GM21381 (cell line): ENCODE results near the gene XKRX.

Experiments
- ATAC-seq: cut with Tn5 transposase; IDR thresholded peaks from one replicate; pipeline ENCODE4 v1.9.1; 2021; ENCODE audit warnings: mild to moderate bottlenecking, moderate library complexity; ENCODE audit not compliant: unreplicated experiment

The XKRX gene

DNA sequence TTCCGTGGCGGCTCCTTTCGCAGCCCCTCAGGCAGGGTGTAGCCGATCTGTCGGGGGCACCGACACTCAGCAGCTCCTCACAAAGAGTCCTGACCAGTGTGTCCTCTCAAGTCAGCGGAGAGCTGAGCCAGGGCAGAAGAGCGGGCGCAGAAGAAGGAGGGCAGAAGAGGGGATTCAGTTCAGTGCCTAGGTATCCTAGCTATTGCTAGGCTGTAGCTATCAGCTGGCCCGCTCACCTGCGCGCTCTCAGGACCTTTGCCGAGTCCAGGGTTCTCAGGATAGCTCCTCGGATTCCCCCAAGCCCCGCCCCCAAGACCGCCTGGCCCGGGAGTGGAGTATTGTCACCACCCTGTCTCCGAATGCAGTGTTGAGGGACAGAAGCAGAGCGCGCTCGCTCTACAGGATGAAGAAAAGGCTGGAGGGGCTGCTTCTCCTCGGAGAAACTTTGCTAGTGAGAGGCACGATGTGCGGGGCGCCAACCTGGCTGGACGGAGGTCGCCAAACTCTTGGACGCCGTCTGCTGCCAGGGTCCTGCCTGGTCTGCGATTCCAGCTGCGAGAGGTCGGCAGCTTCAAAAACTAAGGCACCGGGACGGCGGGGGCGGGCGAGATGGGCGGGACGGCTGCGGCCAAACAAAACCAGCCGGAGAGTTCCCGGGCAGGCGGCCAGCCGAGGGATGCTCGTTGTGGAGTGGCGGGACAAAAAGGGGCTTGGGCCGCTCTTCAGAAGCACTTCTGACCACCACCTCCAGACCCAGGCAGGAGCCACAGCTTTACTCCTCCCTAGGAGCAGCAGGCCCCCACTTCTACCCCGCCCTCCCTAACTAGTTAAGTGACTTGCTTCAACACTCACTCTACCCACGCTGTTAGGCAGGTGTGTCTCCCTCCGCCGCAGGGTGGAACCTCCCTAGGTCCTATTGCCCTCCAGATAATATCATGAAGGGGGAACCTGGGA is at the start of gene XKRX:
Gene XKRX, minus strand, starts transcription at position 258 of the 954 bp plus-strand sequence. CDS start 613 bp downstream, outside the sequence.
- ATAC-seq = peak; percentile 59

DNA sequence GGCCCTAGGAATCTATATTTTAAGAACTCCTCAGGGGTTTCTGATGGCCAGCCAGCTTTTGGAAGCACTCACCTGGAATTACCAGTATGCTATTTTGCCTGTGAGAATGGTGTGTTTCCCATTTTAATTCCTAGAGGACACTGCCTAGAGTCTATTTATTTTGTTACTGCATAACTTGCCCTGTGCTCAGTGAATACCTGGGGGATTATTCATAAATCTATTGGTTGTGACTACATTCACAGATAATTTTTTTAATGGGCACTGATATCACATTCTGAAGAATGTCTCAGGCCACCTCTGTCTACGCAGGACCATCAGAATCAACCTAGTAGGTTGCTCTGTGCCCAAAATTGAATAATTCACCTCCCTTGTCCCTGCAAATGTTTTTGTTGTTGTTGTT is 47.5 kb upstream of the XKRX start:
- ATAC-seq = no peak

DNA sequence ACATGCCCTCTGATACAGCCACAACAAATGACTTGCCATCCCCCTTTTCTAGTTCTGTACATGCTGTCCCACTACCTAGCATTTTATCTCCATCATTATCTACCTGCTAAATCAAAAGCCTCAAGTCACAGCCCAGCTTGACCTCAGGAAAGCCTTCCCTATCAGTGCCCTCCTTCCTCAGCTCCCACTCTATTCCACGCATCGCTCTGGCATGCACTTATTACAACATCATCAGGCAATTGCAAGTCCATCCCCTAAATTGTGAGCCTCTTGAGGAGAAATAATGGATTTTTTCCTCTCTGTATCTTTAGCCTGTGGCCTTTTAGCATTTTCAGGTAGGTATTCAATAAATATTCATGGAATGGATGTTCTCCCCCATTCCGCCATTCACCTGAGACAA is 46.5 kb upstream of the XKRX start:
- ATAC-seq = no peak

DNA sequence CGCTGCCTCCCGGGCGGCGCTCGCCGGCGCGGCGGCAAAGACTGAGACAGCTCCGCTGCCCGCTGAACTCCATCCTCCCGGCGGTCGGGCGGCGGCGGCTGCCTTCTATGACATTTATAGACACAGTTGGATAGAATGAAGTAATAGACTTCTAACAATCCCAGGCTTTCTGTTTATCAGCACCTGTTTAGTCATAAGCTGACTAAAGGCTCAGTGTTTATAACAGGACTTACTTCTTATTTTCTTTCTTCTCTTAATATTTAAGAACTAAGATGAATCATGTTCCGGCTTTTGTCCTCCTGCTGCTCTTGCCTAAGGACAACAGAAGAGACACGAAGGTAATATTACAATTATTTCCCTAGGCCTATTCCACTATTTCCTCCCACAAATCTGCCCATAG is 44.7 kb upstream of the XKRX start:
- no peak for ATAC-seq

DNA sequence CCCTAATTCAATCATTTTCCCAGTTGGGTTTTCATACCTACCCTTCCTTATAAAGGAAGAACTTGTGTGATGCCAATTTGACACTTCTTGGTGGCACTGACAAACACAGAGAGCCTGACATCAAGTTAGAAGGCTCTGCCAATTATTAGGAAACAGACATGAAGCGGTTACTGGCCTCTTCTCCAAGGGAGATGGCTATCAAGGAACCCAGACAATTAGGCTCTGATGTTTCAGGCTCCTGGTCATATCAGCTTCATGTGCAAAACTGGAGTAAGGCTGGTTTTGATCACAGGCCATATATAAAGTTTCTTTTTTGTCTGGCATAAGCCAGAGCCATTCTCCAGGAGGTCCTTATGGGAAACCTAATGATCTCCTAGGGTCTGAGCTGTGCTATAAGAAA is 41.2 kb upstream of the XKRX start:
- no peak for ATAC-seq

DNA sequence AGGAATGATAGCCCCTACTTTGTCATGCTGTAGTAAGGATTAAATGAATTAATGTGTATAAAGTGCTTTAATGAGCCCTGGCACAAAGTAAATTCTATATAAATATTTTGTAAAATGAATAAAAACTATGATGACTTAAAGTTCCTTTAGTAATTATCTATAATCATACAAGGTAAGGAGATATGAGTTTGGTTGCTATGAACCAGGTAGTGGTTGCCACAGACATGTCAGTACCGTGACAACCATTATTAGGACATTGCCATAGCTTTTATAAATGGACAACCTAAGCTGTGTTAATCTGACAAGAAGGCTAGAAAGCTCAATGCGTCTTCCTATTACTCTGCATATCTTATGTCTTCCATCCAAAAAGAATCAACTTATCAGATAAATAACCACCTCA is 40.7 kb upstream of the XKRX start, which contains the start of gene ARL13A:
Gene ARL13A, plus strand, starts transcription at position 301 of the 400 bp plus-strand sequence. CDS start 3,982 bp downstream, outside the sequence.
- no peak for ATAC-seq

DNA sequence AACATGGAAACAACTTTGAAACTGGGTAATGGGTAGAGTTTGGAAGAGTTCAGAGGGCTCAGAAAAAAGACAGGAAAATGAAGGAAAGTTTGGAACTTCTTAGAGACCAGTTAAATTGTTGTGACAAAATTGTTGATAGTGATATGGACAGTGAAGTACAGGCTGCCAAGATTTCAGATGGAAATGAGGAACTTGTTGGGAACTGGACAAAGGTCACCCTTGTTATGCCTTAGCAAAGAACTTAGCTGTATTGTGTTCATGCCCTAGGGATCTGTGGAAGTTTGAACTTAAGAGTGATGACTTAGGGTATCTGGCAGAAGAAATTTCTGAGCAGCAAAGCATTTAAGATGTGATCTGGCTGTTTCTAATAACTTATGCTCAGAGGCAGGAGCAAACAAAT is 35.6 kb upstream of the XKRX start:
- no peak for ATAC-seq

DNA sequence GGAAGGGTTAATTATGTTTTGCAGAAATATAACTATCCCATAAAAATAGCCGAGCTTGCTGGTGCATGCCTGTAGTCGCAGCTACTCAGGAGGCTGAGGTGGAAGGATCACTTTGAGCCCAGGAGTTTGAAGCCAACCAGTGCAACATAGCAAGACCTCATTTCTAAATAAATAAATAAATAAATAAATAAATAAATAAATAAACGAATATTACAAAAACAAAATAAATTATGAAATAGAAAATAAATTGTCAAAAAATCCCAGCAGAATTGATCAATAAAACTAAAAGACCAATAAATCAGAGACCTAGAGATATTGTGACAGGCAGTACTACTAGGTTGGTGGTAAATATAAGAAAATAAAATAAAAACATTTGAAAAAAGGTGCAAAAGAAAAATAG is 34.1 kb upstream of the XKRX start:
- ATAC-seq = no peak

DNA sequence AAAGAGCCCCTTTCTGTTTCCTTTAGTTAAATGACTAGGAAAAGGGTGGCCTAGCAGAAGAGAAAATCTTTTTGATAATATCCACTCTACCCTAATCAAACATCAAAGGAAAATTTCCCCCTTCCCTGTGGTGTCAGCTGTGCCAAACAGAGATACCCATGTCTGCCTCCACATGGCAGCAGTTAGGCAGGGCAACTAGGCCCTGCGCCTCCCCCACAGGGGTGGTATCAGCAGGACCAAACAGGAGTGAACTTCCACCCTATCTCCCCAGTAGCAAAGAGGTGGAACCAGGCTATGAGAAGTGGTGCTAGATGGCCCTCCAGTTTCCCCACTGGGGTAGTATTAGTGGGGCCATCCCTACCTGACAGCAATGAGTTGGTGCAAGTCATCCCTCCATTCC is 19.8 kb upstream of the XKRX start:
- ATAC-seq = no peak

DNA sequence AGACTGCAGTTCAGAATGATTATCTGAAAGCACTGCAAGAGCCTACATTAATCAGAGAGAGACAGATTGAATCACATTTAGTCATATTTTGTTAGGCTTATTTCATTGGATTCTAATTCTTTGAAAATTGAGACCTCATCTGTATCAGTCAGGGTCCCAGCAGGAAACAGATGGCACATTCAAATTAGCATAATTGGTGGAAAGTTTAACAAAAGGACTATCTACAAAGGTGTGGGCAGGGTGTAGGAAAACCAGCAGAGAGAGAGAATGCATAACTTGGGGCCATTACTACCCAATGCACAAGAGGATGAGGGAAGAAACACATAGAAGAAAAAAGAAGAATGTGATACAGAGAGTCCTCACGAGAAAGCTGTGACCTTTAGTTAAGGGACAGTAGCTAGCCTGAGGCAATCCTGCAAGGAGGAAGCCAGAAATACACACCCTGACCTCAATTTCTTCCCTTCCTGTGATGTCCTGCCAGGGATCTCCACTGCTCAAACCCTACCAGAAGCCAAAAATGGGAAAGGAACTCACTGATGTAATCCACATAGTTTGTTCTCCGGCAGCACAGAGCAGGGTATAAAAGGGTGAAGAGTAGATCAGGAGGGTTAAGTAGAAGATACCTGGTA is 17.7 kb upstream of the XKRX start:
- ATAC-seq = no peak

DNA sequence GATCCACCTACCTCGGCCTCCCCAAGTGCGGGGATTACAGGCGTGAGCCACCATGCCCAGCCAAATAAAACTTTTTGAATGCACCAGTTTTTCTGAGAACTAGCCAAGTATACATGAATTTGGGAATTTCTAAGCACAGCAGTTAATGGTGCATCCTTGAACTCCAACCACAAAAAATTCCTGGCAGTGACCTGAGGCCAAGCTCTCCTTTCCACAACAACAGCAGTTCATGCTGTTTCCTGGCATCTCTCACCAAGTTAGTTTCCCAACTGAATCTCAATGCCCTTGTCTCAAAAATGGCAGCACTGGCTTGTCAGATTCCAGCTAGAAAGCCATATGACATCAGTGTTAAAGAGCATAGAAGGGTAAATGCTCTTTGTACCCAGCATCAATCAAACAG is 15.9 kb upstream of the XKRX start:
- no peak for ATAC-seq

DNA sequence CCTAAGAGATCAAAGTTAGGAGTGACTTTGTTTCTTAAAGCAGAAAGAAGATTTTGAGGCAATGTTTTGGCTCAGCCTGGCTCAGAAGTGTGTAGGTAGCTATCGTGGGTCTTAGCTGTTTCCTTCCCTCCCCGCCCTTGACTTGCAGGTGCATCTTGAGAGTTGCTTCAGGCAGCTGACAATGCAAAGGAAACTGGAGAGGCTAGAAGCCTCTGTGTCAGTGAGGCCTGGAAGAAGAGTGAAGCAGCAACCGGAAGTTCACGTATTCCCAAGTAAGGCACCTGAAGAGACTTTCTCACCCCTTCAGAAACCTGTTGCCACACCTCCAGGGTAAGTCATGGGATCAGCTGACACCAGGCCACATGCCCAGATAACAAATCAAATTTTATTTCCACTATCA is 10.6 kb upstream of the XKRX start:
- no peak for ATAC-seq

DNA sequence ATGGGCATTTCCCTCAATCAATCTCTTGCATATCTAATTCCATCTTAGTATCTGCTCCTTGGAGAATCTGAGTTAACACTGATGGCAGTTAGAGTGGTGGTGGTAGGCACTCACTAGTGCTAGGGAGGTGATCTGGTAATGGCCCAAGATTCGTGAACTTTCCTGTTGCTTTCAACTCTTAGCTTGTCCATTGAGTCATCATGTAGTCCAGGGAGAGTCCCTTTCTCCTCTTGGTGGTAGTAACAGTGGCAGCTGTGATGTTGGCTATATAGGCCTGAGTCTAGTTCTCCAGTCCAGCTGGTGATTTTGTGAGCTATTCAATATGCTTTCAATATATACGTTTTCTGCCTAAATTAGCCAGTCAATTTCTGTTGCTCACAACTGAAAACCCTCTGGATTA is 7.0 kb upstream of the XKRX start:
- ATAC-seq = no peak

DNA sequence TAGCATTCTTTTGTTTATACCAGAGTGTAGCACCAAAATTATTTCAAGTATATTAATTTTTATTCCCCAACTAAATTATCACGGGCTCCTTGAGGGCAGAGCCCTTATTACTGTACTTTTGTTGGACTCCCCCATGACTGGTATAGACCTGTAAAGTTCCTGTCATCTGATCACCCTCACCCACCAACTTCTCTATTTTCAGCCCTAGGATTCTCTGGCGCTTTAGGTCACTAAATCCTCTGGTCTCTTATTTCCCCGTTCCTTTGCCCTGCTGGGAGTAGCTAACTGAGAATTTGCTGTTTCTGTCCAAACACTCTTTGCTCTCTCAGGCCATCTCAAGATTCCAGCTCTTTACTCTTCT is 3.2 kb upstream of the XKRX start:
- ATAC-seq = no peak

DNA sequence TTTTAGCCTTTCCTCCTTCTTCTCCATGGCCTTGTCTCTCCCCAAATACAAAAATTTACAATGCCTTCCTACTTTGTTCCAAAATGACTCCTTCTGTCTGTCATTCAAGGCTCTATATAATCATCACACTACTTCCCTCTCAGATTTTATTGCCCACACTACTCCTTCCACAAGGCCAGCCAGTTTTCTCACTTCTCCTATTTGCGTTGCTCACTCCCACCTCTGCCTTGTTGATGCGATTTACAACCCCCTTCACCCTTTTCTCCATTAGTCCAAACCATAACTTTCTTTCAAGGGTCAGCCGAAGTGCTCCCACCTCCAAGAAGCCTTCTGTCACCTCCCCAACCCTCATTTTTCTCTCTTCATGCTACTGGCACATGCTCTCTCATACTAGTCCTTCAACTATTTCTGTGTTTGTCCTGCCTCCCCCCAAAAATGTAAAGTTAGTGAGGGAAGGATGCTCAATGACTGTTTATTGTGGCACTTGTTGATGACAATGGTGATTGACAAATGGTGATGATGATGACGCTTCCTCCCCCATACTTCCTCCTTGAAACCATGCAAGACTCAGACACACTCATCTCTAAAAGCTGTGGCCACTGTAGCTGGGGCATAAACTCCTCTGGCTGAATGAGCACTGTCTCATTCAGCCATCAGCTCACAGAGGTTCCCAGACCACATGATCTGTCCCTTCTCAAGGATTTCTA is 2.7 kb upstream of the XKRX start:
- ATAC-seq = peak; percentile 59

DNA sequence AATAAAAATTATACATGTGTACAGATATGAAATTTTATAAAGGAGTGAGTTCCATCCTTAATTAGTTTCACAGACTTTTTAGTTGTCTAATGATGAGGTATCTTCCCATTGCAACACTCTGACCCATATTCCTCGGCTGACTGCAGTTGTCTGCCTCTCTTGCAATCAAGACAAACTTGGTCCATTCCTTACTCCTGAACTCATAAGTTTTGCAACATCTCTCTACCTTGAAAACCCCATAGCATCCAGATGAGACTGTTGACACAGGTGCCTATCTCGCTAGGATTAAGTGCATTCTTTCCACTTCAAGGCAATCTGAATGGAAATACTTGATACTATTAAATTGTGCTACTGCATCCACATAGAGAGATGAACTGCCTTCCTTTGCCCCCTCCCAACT is 2.3 kb downstream of the XKRX start:
- no peak for ATAC-seq

DNA sequence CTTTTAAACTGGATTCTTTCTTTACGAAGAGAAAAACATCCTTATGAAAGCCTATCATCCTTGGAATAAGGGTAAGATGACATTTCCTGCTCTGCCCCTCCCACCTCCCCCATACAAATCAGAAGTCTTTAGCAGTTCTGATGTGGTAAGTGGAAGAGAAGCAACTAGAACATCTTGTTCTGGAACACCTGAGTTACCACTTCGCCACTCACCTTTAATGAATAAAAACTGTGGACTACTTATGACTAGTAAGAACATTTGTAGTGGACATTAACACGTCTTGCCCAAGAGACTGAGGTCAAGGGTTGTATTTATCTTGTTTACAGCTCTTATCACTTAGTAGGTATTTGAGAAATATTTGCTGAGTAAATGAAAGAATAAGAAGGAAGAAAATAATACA is 4.3 kb downstream of the XKRX start:
- ATAC-seq = no peak

DNA sequence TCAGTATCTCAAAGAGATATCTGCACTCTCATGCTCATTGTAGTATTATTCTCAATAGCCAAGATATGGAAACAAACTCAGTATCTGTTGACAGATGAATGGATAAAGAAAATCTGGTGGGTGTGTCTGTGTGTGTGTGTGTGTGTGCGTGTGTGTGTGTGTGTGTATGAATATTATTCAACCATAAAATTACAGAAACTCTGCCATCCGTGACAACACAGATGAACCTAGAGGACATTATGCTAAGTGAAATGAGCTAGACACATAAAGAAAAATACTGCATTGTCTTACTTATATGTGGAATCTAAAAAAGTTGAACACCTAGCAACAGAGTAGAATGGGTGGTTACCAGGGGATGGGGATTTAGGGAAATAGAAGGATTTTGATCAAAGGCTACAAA is 13.2 kb downstream of the XKRX start:
- no peak for ATAC-seq

DNA sequence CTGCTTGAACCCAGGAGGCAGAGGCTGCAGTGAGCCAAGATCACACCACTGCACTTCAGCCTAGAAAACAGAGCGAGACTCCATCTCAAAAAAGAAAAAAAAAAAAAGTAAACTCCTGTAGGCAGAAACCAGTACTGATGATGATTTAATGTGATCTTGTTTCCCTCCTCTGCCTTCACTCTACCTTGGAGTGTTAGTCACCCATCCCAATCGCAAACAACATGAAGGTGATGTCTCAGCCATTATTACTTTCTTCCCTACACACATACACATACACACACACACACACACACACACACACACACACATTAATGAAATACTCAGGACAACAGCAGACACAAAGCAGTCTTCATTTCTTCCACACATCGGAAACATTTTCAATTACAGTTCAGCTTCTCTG is 15.6 kb downstream of the XKRX start:
- no peak for ATAC-seq

DNA sequence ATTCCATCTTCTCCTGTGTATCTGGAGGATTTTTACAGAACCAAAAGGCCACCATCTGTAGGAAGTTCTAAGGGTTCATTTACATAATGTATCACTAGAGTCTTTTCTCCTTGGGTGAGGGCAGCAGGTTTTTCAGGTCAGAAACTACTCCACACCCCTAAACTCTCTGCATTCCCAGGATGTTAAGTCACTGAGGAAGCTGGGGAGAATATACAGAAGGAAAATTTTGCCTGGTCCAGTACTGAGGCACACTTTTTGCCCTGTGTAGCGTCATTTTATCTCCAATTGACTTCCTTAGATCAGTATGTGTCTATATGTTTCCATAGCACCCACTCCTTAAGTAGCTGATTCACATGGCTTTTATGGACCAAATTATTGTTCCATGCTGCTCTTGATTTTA is 17.0 kb downstream of the XKRX start:
- ATAC-seq = no peak

DNA sequence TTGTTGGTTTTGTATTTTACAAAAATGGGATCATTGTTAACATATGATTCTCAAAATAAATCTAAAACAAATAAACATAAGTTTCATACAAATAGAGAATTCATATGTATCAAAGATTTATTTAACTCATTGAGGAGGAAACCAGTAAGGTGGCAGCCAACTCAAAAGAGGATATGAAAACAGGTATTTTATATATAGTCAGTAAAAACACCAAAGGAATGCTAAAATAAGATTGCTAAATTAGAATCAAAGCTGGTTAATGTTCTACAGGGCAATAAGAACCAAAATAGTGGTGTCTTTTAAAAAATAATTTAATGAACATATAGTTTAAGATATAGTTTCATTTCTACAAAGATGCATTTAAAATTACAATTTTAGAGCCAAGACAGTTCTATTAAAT is 23.1 kb downstream of the XKRX start:
- ATAC-seq = no peak

DNA sequence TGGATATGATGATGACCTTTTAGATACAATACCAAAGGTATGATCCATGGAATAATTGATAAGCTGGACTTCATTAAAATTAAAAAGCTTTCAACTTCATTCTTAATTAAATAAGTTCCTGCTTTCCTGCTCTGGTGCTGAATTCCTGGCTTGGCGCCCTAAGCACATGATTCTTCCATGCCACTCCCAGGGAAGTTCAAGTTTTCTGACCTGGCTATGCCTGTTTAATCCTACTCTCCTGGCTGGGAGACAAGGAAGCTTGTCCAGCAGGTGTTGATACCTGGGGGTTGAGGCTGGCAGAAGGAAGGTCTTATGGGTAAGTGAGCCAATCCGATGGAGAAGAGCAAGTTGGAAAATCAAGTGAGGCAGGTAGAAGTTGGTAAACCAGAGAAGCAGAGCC is 24.3 kb downstream of the XKRX start:
- ATAC-seq = no peak
